ENCODE results near the gene NAV3. TPM values are rescaled to one million over a fixed set of nuclear protein-coding genes. Genes with fewer than 3 reads are reported as not detected.

NAV3 gene
- total and polyA plus RNA-seq, 2 experiments from 2014 or later = 4.0 to 12.0 TPM

- Mint-ChIP-seq H3K4me3 (no peak overlapping the region), H3K9me3 (no peaks in the 10 kb centered on the region), H3K27ac (no peak overlapping the region), H3K36me3 (ENCODE audit: low read depth) (no peaks in the 10 kb centered on the region), H3K27me3 (ENCODE audit: insufficient read depth, low read depth, poor library complexity) (no peaks in the 10 kb centered on the region), H3K4me1 (no peaks in the 10 kb centered on the region; the same call in 2 of the 3 replicates)
- no peaks in the 10 kb centered on the region for H3K9me2 ChIP-seq (ENCODE audit: insufficient read depth)
- no peak overlapping the region for H2AFZ ChIP-seq
- H3K79me2 ChIP-seq (replicated peaks; ENCODE audit: insufficient read depth) = no peaks in the 10 kb centered on the region
- ATAC-seq (no peak), DNase-seq (ENCODE audit: low spot score) (no peak)
- no peaks in the 10 kb centered on the region for H4K20me1 ChIP-seq (replicated peaks; ENCODE audit: insufficient read depth)
- H3F3A ChIP-seq (replicated peaks; ENCODE audit: low read depth) = no peaks in the 10 kb centered on the region
- H3K4me3 ChIP-seq = no peak overlapping the region
- no peak overlapping the region for H3K4me2 ChIP-seq
- no peaks in the 10 kb centered on the region for H3K36me3 ChIP-seq (ENCODE audit: insufficient read depth)
- H3K27me3 ChIP-seq (ENCODE audit: insufficient read depth) = no peaks in the 10 kb centered on the region
- no peak for TF ChIP-seq ZNF331 (CRISPR knock-in tag; IDR thresholded peaks at IDR 0.05; ENCODE audit: low read depth)
- no peak for TF ChIP-seq NANOG (IDR thresholded peaks at IDR 0.05; ENCODE audit: borderline replicate concordance)
- TF ChIP-seq EZH2phosphoT487 (IDR thresholded peaks at IDR 0.05; ENCODE audit: unreplicated experiment) = no peak
- TF ChIP-seq, protein P1, sequence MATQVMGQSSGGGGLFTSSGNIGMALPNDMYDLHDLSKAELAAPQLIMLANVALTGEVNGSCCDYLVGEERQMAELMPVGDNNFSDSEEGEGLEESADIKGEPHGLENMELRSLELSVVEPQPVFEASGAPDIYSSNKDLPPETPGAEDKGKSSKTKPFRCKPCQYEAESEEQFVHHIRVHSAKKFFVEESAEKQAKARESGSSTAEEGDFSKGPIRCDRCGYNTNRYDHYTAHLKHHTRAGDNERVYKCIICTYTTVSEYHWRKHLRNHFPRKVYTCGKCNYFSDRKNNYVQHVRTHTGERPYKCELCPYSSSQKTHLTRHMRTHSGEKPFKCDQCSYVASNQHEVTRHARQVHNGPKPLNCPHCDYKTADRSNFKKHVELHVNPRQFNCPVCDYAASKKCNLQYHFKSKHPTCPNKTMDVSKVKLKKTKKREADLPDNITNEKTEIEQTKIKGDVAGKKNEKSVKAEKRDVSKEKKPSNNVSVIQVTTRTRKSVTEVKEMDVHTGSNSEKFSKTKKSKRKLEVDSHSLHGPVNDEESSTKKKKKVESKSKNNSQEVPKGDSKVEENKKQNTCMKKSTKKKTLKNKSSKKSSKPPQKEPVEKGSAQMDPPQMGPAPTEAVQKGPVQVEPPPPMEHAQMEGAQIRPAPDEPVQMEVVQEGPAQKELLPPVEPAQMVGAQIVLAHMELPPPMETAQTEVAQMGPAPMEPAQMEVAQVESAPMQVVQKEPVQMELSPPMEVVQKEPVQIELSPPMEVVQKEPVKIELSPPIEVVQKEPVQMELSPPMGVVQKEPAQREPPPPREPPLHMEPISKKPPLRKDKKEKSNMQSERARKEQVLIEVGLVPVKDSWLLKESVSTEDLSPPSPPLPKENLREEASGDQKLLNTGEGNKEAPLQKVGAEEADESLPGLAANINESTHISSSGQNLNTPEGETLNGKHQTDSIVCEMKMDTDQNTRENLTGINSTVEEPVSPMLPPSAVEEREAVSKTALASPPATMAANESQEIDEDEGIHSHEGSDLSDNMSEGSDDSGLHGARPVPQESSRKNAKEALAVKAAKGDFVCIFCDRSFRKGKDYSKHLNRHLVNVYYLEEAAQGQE (IDR thresholded peaks at IDR 0.05; ENCODE audit: unreplicated experiment) = no peak
- TF ChIP-seq EZH2 (IDR thresholded peaks at IDR 0.05; ENCODE audit: low read depth, unreplicated experiment) = no peak
- TF ChIP-seq, protein P2, sequence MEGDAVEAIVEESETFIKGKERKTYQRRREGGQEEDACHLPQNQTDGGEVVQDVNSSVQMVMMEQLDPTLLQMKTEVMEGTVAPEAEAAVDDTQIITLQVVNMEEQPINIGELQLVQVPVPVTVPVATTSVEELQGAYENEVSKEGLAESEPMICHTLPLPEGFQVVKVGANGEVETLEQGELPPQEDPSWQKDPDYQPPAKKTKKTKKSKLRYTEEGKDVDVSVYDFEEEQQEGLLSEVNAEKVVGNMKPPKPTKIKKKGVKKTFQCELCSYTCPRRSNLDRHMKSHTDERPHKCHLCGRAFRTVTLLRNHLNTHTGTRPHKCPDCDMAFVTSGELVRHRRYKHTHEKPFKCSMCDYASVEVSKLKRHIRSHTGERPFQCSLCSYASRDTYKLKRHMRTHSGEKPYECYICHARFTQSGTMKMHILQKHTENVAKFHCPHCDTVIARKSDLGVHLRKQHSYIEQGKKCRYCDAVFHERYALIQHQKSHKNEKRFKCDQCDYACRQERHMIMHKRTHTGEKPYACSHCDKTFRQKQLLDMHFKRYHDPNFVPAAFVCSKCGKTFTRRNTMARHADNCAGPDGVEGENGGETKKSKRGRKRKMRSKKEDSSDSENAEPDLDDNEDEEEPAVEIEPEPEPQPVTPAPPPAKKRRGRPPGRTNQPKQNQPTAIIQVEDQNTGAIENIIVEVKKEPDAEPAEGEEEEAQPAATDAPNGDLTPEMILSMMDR (conservative IDR thresholded peaks at IDR 0.05; ENCODE audit: low read depth in 2 of 2) = no peak
- no peak for TF ChIP-seq ZNF114 (CRISPR knock-in tag; IDR thresholded peaks at IDR 0.05)
- no peak overlapping the region for H3K27ac ChIP-seq (ENCODE audit: low read depth)
- H3K4me1 ChIP-seq (ENCODE audit: insufficient read depth) = no peaks in the 10 kb centered on the region
Observed at GRCh38 chr12:77946541-77947061, 115.9 kb downstream of the NAV3 start.

DNA sequence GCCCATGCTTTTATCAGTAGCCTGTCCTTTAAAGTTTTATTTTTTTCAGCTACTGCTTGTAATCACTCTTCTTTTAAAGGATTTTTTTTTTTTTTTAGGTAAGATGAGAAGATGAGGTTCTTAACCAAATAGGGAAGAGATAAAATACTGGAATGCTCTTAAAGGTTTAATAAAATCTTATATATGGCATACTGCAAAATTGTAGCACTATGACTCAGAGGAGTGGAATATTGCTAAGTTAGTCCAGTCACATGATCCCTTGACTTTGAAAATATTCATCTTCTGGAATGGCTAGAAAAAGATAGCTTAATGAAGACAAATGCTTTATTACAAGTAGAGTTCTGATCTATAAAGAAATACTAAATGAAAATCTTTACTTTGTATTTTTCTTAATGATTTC, 116.6 kb downstream of the NAV3 start:
- Histone ChIP-seq H3K27ac (ENCODE audit: low read depth) (no peak overlapping the region), H3K4me1 (ENCODE audit: insufficient read depth) (no peaks in the 10 kb centered on the region), H3F3A (replicated peaks; ENCODE audit: low read depth) (no peaks in the 10 kb centered on the region), H3K4me2 (no peak overlapping the region), H2AFZ (no peak overlapping the region), H3K36me3 (ENCODE audit: insufficient read depth) (no peaks in the 10 kb centered on the region), H3K4me3 (no peak overlapping the region), H3K27me3 (ENCODE audit: insufficient read depth) (no peaks in the 10 kb centered on the region), H4K20me1 (replicated peaks; ENCODE audit: insufficient read depth) (no peaks in the 10 kb centered on the region), H3K9me2 (ENCODE audit: insufficient read depth) (no peaks in the 10 kb centered on the region), H3K79me2 (replicated peaks; ENCODE audit: insufficient read depth) (no peaks in the 10 kb centered on the region)
- no peaks in the 10 kb centered on the region for H3K9me3 Mint-ChIP-seq
- no peaks in the 10 kb centered on the region for H3K27me3 Mint-ChIP-seq (ENCODE audit: insufficient read depth, low read depth, poor library complexity)
- ATAC-seq = no peak
- no peak overlapping the region for H3K4me3 Mint-ChIP-seq
- H3K27ac Mint-ChIP-seq = no peak overlapping the region
- H3K4me1 Mint-ChIP-seq = no peaks in the 10 kb centered on the region; the same call in 2 of the 3 replicates
- H3K36me3 Mint-ChIP-seq (ENCODE audit: low read depth) = no peaks in the 10 kb centered on the region
- TF ChIP-seq, protein P1 (IDR thresholded peaks at IDR 0.05; ENCODE audit: unreplicated experiment) = no peak
- TF ChIP-seq, protein P2 (conservative IDR thresholded peaks at IDR 0.05; ENCODE audit: low read depth in 2 of 2) = no peak
- TF ChIP-seq EZH2phosphoT487 (IDR thresholded peaks at IDR 0.05; ENCODE audit: unreplicated experiment) (no peak), STAT1 (IDR thresholded peaks at IDR 0.05; ENCODE audit: unreplicated experiment) (no peak)
- DNase-seq (ENCODE audit: low spot score) = no peak
